AG10803 (cell line): Measurements from ENCODE around the gene MEGF10.

Experiments used
- DNase-seq: peaks from one replicate; pipeline ENCODE4 v3.0.0; 2010; ENCODE audit warnings: low read depth
- H3K4me3 ChIP-seq: 2 replicates; pipeline ENCODE4 v1.5.1; 2011; ENCODE audit warnings: mild to moderate bottlenecking, low read length, control low read depth
- CTCF ChIP-seq: conservative IDR thresholded peaks from 2 replicates; pipeline ENCODE4 v1.5.1; 2011; ENCODE audit warnings: mild to moderate bottlenecking, low read length, control low read depth, inconsistent platforms

Gene MEGF10

GRCh38 chr5:127452626-127453025 lies 162.0 kb downstream of the MEGF10 start:
- no peak overlapping the region for H3K4me3 ChIP-seq
- no peak for DNase-seq
- no peak for TF ChIP-seq CTCF

- no peak for DNase-seq
- no peak for TF ChIP-seq CTCF
Observed at GRCh38 chr5:127471211-127471610, 180.6 kb downstream of the MEGF10 start.

GRCh38 chr5:127472700-127473099 lies 182.1 kb downstream of the MEGF10 start:
- no peak for DNase-seq
- no peak for TF ChIP-seq CTCF
- no peak overlapping the region for H3K4me3 ChIP-seq

More at GRCh38 chr5:127471211-127471610, 180.6 kb downstream of the MEGF10 start:
- no peak overlapping the region for H3K4me3 ChIP-seq

- no peak for DNase-seq
- H3K4me3 ChIP-seq: no peak overlapping the region
- no peak for TF ChIP-seq CTCF
Observed at GRCh38 chr5:127486471-127486870, 195.9 kb downstream of the MEGF10 start.

GRCh38 chr5:127492854-127493738 lies 202.5 kb downstream of the MEGF10 start:
- no peak overlapping the region for H3K4me3 ChIP-seq
- peak; percentile 43 for DNase-seq
- TF ChIP-seq CTCF: peak; percentile 86

GRCh38 chr5:127498548-127498947 lies 208.0 kb downstream of the MEGF10 start:
- DNase-seq: no peak
- no peak for TF ChIP-seq CTCF

GRCh38 chr5:127505905-127506304 lies 215.3 kb downstream of the MEGF10 start:
- DNase-seq: no peak
- TF ChIP-seq CTCF: no peak
- H3K4me3 ChIP-seq: no peak overlapping the region

More at GRCh38 chr5:127498548-127498947, 208.0 kb downstream of the MEGF10 start:
- no peak overlapping the region for H3K4me3 ChIP-seq
